Measurements from ENCODE around the gene IL25. TPM values are rescaled to one million over a fixed set of nuclear protein-coding genes. Genes with fewer than 3 reads are reported as not detected.
"Not testable (repeated sequence)": the region's sequence is repeated elsewhere in the genome, so short reads cannot be mapped to it uniquely, and the experiment has no call there.

IL25 gene
- total RNA-seq, result not detected
- polyA plus RNA-seq, result not detected
- long read RNA-seq, donor 1, result 0 reads
- long read RNA-seq, donor 2, result 0 reads
- long read RNA-seq, donor 3, result 0 reads

DNA sequence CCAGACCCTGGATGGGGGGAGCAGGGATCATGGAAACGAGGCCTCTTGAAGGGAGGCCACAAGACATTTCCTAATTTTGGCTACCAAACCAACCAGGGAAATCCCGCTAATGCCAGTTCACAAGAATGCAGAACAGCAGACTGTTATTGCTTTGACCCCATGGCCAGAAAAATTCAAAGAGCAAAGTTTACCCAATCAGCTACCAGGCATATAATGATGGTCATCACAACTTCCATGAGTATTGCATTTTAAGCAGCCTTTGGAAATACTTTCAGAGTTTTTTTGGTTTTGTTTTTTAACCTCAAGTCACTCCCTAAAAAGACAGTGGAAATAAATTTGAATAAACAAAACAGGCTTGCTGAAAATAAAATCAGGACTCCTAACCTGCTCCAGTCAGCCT lies at the start of gene IL25:
IL25 (plus strand) TSS at position 301 of the 400 bp plus-strand sequence.
- no peaks in the 10 kb centered on the region for H3K36me3 ChIP-seq
- intact Hi-C loops (cut with DNase I), result loop anchor here in 2 of 4 donors (10.0 kb wide), 2 partner anchors 98 to 108 kb away; no protein-coding TSS in a partner anchor
- DNase-seq, result no peak
- WGBS, 3 donors, result 41 to 59% (median 57%) methylated on average over 2 of the region's 2 CpGs
- H3K4me1 ChIP-seq (ENCODE audit: insufficient read depth), result no peaks in the 10 kb centered on the region
- no peaks in the 10 kb centered on the region for H3K27me3 ChIP-seq
- TF ChIP-seq EP300 (IDR thresholded peaks at IDR 0.05) (no peak), POLR2A (IDR thresholded peaks at IDR 0.05) (no peak)
- TF ChIP-seq, protein P1, sequence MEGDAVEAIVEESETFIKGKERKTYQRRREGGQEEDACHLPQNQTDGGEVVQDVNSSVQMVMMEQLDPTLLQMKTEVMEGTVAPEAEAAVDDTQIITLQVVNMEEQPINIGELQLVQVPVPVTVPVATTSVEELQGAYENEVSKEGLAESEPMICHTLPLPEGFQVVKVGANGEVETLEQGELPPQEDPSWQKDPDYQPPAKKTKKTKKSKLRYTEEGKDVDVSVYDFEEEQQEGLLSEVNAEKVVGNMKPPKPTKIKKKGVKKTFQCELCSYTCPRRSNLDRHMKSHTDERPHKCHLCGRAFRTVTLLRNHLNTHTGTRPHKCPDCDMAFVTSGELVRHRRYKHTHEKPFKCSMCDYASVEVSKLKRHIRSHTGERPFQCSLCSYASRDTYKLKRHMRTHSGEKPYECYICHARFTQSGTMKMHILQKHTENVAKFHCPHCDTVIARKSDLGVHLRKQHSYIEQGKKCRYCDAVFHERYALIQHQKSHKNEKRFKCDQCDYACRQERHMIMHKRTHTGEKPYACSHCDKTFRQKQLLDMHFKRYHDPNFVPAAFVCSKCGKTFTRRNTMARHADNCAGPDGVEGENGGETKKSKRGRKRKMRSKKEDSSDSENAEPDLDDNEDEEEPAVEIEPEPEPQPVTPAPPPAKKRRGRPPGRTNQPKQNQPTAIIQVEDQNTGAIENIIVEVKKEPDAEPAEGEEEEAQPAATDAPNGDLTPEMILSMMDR (IDR thresholded peaks at IDR 0.05), result no peak
- no peak within 1 kb of the TSS for H3K27ac ChIP-seq
- no peaks in the 10 kb centered on the region for H3K9me3 ChIP-seq
- no peak within 1 kb of the TSS for H3K4me3 ChIP-seq

DNA sequence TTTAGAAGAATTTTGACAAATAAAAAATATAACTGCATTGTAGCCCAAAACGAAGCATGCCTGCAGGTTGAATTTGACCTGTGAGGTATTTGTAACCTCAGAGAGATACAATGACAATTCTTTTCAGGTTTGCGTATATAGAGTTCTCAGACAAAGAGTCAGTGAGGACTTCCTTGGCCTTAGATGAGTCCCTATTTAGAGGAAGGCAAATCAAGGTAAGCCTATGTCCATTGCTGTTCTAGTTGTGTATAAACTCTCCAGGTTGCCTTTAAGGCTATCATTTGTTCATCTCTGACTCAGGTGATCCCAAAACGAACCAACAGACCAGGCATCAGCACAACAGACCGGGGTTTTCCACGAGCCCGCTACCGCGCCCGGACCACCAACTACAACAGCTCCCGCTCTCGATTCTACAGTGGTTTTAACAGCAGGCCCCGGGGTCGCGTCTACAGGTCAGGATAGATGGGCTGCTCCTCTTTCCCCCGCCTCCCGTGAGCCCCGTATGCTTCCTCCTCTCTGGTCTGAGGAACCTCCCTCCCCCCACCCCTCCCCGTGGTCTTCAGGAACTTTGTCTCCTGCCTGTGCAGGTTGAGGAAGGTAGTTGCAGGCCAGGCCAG lies 48.7 kb upstream of the IL25 start:
- no peak overlapping the region for H3K4me3 ChIP-seq
- TF ChIP-seq, protein P1 (IDR thresholded peaks at IDR 0.05), result no peak
- no peak overlapping the region for H3K27ac ChIP-seq
- DNase-seq, result no peak
- no peaks in the 10 kb centered on the region for H3K36me3 ChIP-seq
- peaks cover 10% of the 10 kb centered on the region for H3K4me1 ChIP-seq (ENCODE audit: insufficient read depth)
- no peaks in the 10 kb centered on the region for H3K9me3 ChIP-seq
- intact Hi-C loops (cut with DNase I), result loop anchor here (10.0 kb wide), 4 partner anchors 141 to 241 kb away; partner anchors contain the start of genes NGDN (in 3 of the 4), AP1G2 (in 1 of the 4), THTPA (in 1 of the 4) and ZFHX2 (in 1 of the 4)
- H3K27me3 ChIP-seq, result no peaks in the 10 kb centered on the region
- WGBS, 3 donors, result 56 to 67% (median 65%) methylated on average over 18 of the region's 18 CpGs

DNA sequence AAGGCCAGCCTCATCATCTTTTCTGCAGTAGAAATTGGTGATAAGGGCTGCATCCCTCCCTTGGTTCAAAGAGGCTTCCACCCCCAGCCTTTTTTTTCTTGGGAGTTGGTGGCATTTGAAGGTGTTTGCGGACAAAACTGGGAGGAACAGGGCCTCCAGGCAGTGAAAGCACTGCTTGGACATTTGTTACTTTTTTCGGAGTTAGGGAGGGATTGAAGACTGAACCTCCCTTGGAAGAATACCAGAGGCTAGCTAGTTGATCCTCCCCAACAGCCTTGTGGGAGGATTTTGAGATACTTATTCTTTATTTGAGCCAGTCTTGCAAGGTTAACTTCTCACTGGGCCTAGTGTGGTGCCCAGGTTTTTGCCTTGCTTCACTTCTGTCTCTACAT lies 48.2 kb upstream of the IL25 start:
- intact Hi-C loops (cut with DNase I), result loop anchor here (10.0 kb wide), 4 partner anchors 140 to 240 kb away; partner anchors contain the start of genes NGDN (in 3 of the 4), AP1G2 (in 1 of the 4), THTPA (in 1 of the 4) and ZFHX2 (in 1 of the 4)
- no peak for DNase-seq
- no peak overlapping the region for H3K27ac ChIP-seq
- H3K4me1 ChIP-seq (ENCODE audit: insufficient read depth), result peaks cover 10% of the 10 kb centered on the region
- H3K9me3 ChIP-seq, result no peaks in the 10 kb centered on the region
- H3K4me3 ChIP-seq, result no peak overlapping the region
- H3K36me3 ChIP-seq, result no peaks in the 10 kb centered on the region
- 10 to 25% (median 24%) methylated on average over 2 of the region's 2 CpGs for WGBS, 3 donors
- no peaks in the 10 kb centered on the region for H3K27me3 ChIP-seq
- TF ChIP-seq, protein P1 (IDR thresholded peaks at IDR 0.05), result no peak
- TF ChIP-seq POLR2A (IDR thresholded peaks at IDR 0.05) (no peak), EP300 (IDR thresholded peaks at IDR 0.05) (no peak)

DNA sequence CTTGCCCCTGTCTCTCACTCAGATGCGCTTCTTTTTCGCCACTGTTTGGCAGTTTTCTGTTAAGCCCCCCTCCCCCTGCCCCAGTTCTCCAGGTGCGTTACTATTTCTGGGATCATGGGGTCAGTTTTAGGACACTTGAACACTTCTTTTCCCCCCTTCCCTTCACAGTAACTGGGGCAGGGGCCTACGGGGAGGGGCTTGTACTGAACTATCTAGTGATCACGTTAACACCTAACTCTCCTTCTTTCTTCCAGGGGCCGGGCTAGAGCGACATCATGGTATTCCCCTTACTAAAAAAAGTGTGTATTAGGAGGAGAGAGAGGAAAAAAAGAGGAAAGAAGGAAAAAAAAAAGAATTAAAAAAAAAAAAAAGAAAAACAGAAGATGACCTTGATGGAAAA lies 47.6 kb upstream of the IL25 start:
- intact Hi-C loops (cut with DNase I), result loop anchor here (5.0 to 10.0 kb wide), 6 partner anchors 52 to 240 kb away; partner anchors contain the start of genes NGDN (in 3 of the 4), CMTM5 (in 2 of the 4), AP1G2 (in 1 of the 4) and THTPA (in 1 of the 4)
- H3K27ac ChIP-seq, result no peak overlapping the region
- no peaks in the 10 kb centered on the region for H3K9me3 ChIP-seq
- H3K27me3 ChIP-seq, result no peaks in the 10 kb centered on the region
- H3K36me3 ChIP-seq, result no peaks in the 10 kb centered on the region
- peaks cover 10% of the 10 kb centered on the region for H3K4me1 ChIP-seq (ENCODE audit: insufficient read depth)
- TF ChIP-seq EP300 (IDR thresholded peaks at IDR 0.05) (no peak), POLR2A (IDR thresholded peaks at IDR 0.05) (no peak)
- TF ChIP-seq, protein P1 (IDR thresholded peaks at IDR 0.05), result no peak
- WGBS, 3 donors, result 43 to 63% (median 43%) methylated on average over 7 of the region's 7 CpGs
- H3K4me3 ChIP-seq, result no peak overlapping the region
- no peak for DNase-seq

DNA sequence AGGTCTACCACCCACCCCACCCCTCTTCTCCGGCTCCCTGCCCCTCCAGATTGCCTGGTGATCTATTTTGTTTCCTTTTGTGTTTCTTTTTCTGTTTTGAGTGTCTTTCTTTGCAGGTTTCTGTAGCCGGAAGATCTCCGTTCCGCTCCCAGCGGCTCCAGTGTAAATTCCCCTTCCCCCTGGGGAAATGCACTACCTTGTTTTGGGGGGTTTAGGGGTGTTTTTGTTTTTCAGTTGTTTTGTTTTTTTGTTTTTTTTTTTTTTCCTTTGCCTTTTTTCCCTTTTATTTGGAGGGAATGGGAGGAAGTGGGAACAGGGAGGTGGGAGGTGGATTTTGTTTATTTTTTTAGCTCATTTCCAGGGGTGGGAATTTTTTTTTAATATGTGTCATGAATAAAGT lies 46.9 kb upstream of the IL25 start:
- H3K4me1 ChIP-seq (ENCODE audit: insufficient read depth); H3K4me3 ChIP-seq; H3K27me3 ChIP-seq; DNase-seq; H3K27ac ChIP-seq; H3K9me3 ChIP-seq; H3K36me3 ChIP-seq: not testable (repeated sequence)
- intact Hi-C loops (cut with DNase I), result loop anchor here (5.0 to 10.0 kb wide), 6 partner anchors 52 to 239 kb away; partner anchors contain the start of genes NGDN (in 3 of the 4), CMTM5 (in 2 of the 4), AP1G2 (in 1 of the 4) and THTPA (in 1 of the 4)
- 56 to 83% (median 76%) methylated on average over 5 of the region's 5 CpGs for WGBS, 3 donors

All from ovary (tissue), 10 donors.